ENCODE data around the gene SMOC2. TPM values are rescaled to one million over a fixed set of nuclear protein-coding genes. Genes with fewer than 3 reads are reported as not detected.

Gene SMOC2
- total and polyA plus RNA-seq, 2 donors (not counting 1 experiment from before 2014, with no cell fraction given), result 0.37 TPM; not detected in 1

GRCh38 chr6:168699631-168700295 lies 258.8 kb downstream of the SMOC2 start:
- H3K4me1 Mint-ChIP-seq, result no peaks in the 10 kb centered on the region
- ChIA-PET CTCF (no interaction called here), POLR2A (no interaction called here)
- DNase-seq, result no peak
- no peak overlapping the region for H3K27ac ChIP-seq (ENCODE audit: low read length in 2 of 2)
- no peak overlapping the region for H3K4me3 Mint-ChIP-seq
- no peak overlapping the region for H3K27ac Mint-ChIP-seq
- 91% methylated on average over 11 of the region's 15 CpGs for WGBS (ENCODE audit: insufficient coverage)
- no peaks in the 10 kb centered on the region for H4K20me1 ChIP-seq (ENCODE audit: control insufficient read depth, insufficient read depth, low read length, poor library complexity, severe bottlenecking)
- no peaks in the 10 kb centered on the region for H3K27me3 Mint-ChIP-seq
- no peaks in the 10 kb centered on the region for H3K79me2 ChIP-seq (ENCODE audit: control insufficient read depth, insufficient read depth, low read length)
- H2AFZ ChIP-seq (ENCODE audit: insufficient read depth, low read depth, low read length, poor library complexity, severe bottlenecking), result no peak overlapping the region
- ATAC-seq (ENCODE audit: low read depth), result no peak
- H3K4me1 ChIP-seq (ENCODE audit: control insufficient read depth in 2 of 2, insufficient read depth in 2 of 2, low read length in 2 of 2), result no peaks in the 10 kb centered on the region
- no peaks in the 10 kb centered on the region for H3K36me3 ChIP-seq (replicated peaks in 1 of 2; ENCODE audit: control extremely low read depth in 1 of 2, control insufficient read depth in 1 of 2, extremely low read depth in 1 of 2, insufficient read depth in 2 of 2, low read length in 1 of 2)
- no peaks in the 10 kb centered on the region for H3K27me3 ChIP-seq (replicated peaks in 1 of 4; ENCODE audit: control extremely low read depth in 1 of 4, control insufficient read depth in 3 of 4, insufficient read depth in 4 of 4, low read length in 3 of 4)
- intact Hi-C loops (cut with micrococcal nuclease), result no loop called here
- TF ChIP-seq CTCF (IDR thresholded peaks at IDR 0.05) (no peak), EZH2 (IDR thresholded peaks at IDR 0.05; ENCODE audit: borderline replicate concordance, insufficient read depth, low read depth, low read length, poor library complexity, severe bottlenecking) (no peak)
- H3K4me3 ChIP-seq (ENCODE audit: control extremely low read depth in 1 of 5, extremely low read depth in 1 of 5, insufficient read depth in 1 of 5, low read depth in 2 of 5, low read length in 4 of 5), result no peak overlapping the region
- peaks cover 0 to 29% (median 0%) of the 10 kb centered on the region in 3 donors for H3K9me3 ChIP-seq (ENCODE audit: control extremely low read depth in 1 of 3, control insufficient read depth in 2 of 3, insufficient read depth in 1 of 3, low read length in 2 of 3)
- H3K9me3 Mint-ChIP-seq (ENCODE audit: insufficient read depth), result no peaks in the 10 kb centered on the region
- no peak overlapping the region for H3K4me2 ChIP-seq (replicated peaks; ENCODE audit: low read depth, low read length, poor library complexity, severe bottlenecking)
- H3K9ac ChIP-seq (ENCODE audit: low read length), result no peak overlapping the region

DNA sequence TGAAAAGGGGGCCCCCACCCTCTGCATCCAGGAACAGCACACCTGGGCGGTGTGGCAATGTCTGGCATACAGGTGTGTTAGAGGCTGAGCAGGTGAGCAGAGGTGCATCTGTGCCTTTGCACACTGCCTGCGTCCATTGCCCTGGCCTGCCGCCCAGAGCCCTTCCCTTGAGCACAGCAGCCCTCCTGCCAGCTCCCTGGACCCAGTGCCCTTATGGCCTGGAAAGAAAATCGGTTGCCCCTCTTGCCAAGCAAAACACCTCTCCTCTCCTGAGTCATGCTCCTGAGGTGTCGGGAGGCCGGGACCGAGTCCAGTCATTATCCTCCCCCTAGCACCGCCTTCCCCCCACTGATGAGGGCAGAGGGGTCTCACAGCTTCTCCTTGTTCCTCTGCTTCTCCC lies 259.9 kb downstream of the SMOC2 start:
- H3K27me3 Mint-ChIP-seq, result no peaks in the 10 kb centered on the region
- no peak overlapping the region for H3K9ac ChIP-seq (ENCODE audit: low read length)
- no peaks in the 10 kb centered on the region for H3K27me3 ChIP-seq (replicated peaks in 1 of 4; ENCODE audit: control extremely low read depth in 1 of 4, control insufficient read depth in 3 of 4, insufficient read depth in 4 of 4, low read length in 3 of 4)
- intact Hi-C loops (cut with micrococcal nuclease), result no loop called here
- no peaks in the 10 kb centered on the region for H3K4me1 ChIP-seq (ENCODE audit: control insufficient read depth in 2 of 2, insufficient read depth in 2 of 2, low read length in 2 of 2)
- TF ChIP-seq CTCF (IDR thresholded peaks at IDR 0.05) (no peak), EZH2 (IDR thresholded peaks at IDR 0.05; ENCODE audit: borderline replicate concordance, insufficient read depth, low read depth, low read length, poor library complexity, severe bottlenecking) (no peak)
- no peak for ATAC-seq (ENCODE audit: low read depth)
- 93% methylated on average over 6 of the region's 8 CpGs for WGBS (ENCODE audit: insufficient coverage)
- no peak overlapping the region for H3K4me2 ChIP-seq (replicated peaks; ENCODE audit: low read depth, low read length, poor library complexity, severe bottlenecking)
- H3K4me3 Mint-ChIP-seq, result no peak overlapping the region
- H2AFZ ChIP-seq (ENCODE audit: insufficient read depth, low read depth, low read length, poor library complexity, severe bottlenecking), result no peak overlapping the region
- H3K79me2 ChIP-seq (ENCODE audit: control insufficient read depth, insufficient read depth, low read length), result no peaks in the 10 kb centered on the region
- no peak overlapping the region for H3K4me3 ChIP-seq (ENCODE audit: control extremely low read depth in 1 of 5, extremely low read depth in 1 of 5, insufficient read depth in 1 of 5, low read depth in 2 of 5, low read length in 4 of 5)
- CTCF ChIA-PET, result no interaction called here
- DNase-seq, result no peak
- H3K27ac Mint-ChIP-seq, result no peak overlapping the region
- H4K20me1 ChIP-seq (ENCODE audit: control insufficient read depth, insufficient read depth, low read length, poor library complexity, severe bottlenecking), result no peaks in the 10 kb centered on the region
- no peaks in the 10 kb centered on the region for H3K4me1 Mint-ChIP-seq
- H3K27ac ChIP-seq (ENCODE audit: low read length in 2 of 2), result no peak overlapping the region
- POLR2A ChIA-PET, result no interaction called here
- no peaks in the 10 kb centered on the region for H3K36me3 ChIP-seq (replicated peaks in 1 of 2; ENCODE audit: control extremely low read depth in 1 of 2, control insufficient read depth in 1 of 2, extremely low read depth in 1 of 2, insufficient read depth in 2 of 2, low read length in 1 of 2)
- H3K9me3 ChIP-seq (ENCODE audit: control extremely low read depth in 1 of 3, control insufficient read depth in 2 of 3, insufficient read depth in 1 of 3, low read length in 2 of 3), result peaks cover 0 to 35% (median 0%) of the 10 kb centered on the region in 3 donors
- H3K9me3 Mint-ChIP-seq (ENCODE audit: insufficient read depth), result no peaks in the 10 kb centered on the region

All from B cell (primary cell).